Hematopoietic multipotent progenitor cell treated with erythropoietin and hydrocortisone succinate and interleukin-3 and kit ligand, for 17 days (in vitro differentiated cells): ENCODE measurements around the gene LY6G6F.
"Not testable (repeated sequence)": the region's sequence is repeated elsewhere in the genome, so short reads cannot be mapped to it uniquely, and the experiment has no call there.

ENCODE experiments used
- DNase-seq: peaks from one replicate; pipeline ENCODE4 v3.0.0-alpha.2; 2015; ENCODE audit warnings: low spot score

The LY6G6F gene

DNA sequence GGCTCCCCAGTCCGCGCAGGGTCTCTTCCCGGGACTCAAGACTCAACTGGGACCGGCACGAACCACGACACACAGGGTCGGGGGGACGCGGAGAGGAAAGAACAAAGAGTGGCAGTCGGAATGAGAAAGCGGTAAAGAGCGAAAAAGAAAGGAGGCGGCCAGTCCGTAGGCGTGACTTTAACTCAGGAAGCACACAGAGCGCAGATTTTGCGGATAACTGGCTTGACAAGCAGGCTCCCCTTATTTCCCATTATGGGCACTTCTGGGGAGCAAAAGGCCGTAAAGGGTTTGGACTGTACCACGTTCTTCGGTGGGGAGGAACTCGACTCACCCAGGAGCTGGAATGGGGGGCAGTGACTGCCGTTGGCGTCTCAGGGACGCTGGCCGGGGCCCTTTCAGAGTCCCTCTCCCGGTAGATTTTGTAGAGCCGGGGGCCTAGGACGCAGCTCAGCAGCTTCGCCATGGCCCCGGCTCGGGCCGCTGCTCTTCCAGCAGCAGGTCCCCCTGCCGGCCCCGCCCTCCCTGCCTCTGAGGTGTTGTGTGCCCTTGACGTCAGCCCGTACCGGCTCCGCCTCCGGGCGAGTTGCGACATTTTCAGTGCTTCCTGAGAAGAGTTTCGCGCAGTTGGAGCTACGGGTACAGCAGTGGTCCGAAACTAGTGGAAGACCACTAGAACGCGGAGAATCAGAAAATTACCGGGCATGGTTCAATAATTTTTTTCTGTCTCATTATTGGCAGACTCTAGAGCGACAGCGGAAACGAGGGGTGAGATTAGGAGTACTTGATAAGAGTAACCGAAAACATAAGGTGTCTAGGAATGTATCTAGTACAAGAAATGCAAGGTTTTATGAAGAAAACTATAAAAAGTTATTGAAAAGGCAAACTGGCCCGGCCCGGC, 3.6 kb upstream of the LY6G6F start, which contains the start of gene ABHD16A:
ABHD16A (minus strand) TSS at position 506 of the 898 bp plus-strand sequence; CDS start at position 463, 43 bp downstream.
- peak; percentile 96 for DNase-seq

- no peak for DNase-seq
These were observed 735 bp upstream of the LY6G6F start for GRCh38 chr6:31705931-31706330.

DNA sequence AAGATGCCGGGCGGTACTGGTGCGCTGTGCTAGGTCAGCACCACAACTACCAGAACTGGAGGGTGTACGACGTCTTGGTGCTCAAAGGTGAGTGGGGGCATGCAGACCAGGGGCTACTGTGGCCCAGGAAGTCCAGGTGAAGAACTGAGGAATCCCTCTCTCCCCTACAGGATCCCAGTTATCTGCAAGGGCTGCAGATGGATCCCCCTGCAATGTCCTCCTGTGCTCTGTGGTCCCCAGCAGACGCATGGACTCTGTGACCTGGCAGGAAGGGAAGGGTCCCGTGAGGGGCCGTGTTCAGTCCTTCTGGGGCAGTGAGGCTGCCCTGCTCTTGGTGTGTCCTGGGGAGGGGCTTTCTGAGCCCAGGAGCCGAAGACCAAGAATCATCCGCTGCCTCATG, 1.0 kb downstream of the LY6G6F start:
- DNase-seq, result no peak

GRCh38 chr6:31708224-31708623, 1.6 kb downstream of the LY6G6F start:
- no peak for DNase-seq

DNA sequence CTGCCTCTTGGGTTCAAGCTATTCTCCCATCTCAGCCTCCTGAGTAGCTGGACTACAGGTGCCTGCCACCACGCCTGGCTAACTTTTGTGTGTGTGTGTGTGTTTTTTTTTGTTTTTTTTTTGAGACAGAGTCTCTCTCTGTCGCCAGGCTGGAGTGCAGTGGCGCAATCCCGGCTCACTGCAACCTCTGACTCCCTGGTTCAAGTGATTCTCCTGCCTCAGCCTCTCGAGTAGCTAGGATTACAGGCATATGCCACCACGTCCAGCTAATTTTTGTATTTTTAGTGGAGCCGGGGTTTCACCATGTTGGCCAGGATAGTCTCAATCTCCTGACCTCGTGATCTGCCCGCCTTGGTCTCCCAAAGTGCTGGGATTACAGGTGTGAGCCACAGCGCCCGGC, 2.5 kb downstream of the LY6G6F start:
- not testable (repeated sequence) for DNase-seq

DNA sequence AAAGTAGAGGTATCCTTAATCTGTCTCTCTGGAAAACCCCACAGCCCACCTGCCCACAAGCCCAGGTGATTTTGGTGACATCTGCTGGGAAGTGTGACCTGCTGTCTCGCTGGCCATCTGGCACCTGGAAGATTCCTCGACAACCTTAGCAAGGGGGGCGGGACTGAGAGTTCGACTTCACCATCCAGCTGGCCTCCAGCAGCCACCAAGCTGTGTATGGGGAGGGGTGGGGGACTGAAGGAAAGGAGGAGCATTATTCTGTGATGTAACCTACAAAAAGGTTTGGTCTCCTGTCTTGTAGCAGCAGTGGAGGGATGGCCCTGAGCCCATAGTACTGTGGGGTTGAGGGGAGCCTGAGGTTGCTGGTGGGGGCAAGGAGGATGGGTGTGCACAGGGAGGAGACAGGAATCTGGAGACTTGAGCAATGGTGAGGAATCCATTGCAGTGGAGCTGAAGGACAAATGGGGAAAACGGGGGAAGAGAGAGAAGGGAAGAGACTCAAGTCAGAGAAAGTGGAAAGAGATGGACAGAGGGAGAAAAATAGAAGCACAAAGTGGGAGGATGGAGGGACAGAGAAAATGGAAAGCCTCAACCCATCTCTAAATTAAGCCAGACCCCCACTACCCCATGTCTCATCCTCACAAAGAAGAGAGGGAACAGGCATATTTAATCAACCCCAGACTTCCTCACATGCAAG, 4.0 kb downstream of the LY6G6F start:
- DNase-seq, result no peak

- peak; percentile 59 for DNase-seq
These were observed 4.6 kb downstream of the LY6G6F start for GRCh38 chr6:31711233-31711632.

GRCh38 chr6:31712296-31712695, 5.6 kb downstream of the LY6G6F start:
- no peak for DNase-seq

DNA sequence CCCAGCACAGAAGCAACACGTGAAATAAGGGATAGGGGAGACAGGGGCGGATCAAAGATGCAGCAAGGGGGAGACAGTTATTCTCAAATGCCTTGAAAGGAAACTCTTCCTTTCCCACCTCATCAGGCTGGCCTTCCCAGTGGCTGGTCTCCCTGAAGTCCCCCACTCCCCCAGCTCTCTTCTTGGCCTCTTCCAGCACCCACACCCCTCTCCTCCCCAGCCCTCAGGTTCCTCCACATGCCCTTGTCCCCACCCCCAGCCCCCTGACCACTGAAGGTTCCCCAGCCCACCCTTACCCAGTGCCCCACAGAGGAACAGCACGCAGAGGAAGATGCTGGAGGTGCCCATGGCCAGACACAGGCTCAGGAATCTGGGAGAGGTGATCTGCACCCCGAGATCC, 6.8 kb downstream of the LY6G6F start:
- no peak for DNase-seq

GRCh38 chr6:31713991-31714684, 7.5 kb downstream of the LY6G6F start:
- DNase-seq, result no peak

DNA sequence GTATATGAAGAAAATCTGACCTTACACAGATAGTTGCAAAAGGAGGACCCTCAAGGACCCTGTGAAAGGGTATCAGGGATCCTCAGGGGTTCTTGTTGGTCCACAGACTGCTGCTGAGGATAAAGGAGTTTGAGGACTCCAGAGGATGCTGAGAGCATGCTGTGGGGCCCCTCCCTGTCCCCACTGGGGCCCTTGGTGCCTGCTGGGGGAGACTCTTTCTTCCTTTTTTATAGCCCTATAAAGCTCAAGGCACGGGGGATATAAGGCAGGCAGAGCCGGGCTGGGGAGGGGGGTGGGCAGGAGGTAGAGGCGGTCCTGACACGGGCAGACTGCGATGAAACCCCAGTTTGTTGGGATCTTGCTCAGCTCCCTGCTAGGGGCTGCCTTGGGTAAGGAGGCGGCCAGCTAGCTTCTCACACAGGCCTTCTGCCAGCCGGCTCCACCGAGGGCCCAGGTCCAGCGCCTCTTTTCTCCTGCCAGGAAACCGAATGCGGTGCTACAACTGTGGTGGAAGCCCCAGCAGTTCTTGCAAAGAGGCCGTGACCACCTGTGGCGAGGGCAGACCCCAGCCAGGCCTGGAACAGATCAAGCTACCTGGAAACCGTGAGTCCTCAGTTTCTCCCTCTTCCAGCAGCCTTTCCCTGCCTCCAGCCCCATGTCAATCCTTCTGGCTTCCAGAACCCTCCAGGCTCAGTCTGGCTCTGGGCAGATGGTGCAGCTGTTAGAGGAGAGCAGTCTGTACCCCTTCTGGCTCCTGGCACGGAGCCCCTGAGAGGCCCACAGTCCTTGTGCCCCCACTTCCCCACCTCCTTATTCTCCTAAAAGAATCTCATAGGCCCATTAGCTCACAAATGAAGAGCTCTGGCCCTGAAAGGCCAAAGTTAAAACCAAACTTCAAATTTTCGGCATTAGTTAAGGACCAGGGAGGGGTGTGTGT, 8.6 kb downstream of the LY6G6F start, which contains the start of gene LY6G6D:
LY6G6D (plus strand) TSS at position 327 of the 937 bp plus-strand sequence; CDS start at position 335, 8 bp downstream.
- no peak for DNase-seq

GRCh38 chr6:31717499-31718222, 11.0 kb downstream of the LY6G6F start:
- DNase-seq, result no peak

- DNase-seq, result no peak
These were observed 11.6 kb downstream of the LY6G6F start for GRCh38 chr6:31718265-31718664.

DNA sequence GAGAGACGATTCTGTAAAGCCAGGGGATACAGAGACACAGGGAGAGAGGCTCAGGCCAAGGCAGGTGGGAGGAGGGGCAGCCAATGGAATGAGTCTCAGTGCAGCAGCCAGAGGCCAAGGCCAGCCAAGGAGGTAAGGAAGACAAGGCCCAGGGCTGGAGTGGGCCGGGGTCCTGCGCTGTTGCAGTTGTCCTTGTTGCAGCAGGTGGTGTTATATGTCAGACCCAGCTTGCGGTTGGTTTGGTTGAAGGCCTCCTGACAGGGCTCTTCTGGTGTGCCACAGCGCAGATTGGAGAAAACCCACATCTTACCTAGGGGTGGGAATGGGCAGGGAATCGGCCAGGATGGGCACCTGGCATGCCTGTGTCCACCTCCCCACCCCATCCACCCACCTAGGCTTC, 12.3 kb downstream of the LY6G6F start:
- no peak for DNase-seq

- DNase-seq, result no peak
These were observed 13.6 kb downstream of the LY6G6F start for GRCh38 chr6:31720196-31720770.

DNA sequence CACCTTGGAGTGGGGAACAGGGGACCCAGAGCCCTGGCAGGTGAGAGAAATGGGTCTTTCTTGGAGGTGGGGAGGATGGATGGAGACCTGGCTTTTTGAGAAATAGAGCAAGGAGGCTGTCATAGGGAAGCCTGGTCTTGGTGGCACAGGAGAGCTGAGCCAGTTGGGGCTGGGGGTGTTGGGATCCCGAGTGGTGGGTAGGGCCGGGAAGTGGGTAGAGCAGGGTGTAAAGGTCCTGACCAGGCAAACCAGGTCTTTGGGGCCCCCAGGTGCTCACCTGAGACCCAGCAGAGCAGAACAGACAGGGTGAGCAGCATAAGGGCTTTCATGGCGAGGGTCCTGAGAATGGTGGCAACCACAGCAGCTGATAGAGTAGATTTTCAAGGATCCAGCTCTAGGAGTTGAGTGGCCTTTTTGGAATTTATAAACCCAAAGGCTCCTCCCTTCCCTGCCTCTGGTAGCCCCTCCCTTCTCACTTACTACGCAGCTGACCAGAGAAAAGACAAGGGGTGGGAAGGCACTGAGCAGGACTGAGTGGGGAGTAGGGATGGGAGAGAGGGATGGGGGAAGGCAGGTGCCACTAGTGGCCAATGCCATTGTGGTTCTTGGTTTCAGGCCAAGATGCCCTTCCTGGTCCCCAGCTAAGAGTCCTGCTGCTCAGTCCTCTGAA, 14.8 kb downstream of the LY6G6F start, which contains the start of gene LY6G6C:
LY6G6C (minus strand) TSS at position 396 of the 670 bp plus-strand sequence; CDS start at position 329, 67 bp downstream.
- no peak for DNase-seq

- no peak for DNase-seq
These were observed 15.5 kb downstream of the LY6G6F start for GRCh38 chr6:31722173-31722572.

DNA sequence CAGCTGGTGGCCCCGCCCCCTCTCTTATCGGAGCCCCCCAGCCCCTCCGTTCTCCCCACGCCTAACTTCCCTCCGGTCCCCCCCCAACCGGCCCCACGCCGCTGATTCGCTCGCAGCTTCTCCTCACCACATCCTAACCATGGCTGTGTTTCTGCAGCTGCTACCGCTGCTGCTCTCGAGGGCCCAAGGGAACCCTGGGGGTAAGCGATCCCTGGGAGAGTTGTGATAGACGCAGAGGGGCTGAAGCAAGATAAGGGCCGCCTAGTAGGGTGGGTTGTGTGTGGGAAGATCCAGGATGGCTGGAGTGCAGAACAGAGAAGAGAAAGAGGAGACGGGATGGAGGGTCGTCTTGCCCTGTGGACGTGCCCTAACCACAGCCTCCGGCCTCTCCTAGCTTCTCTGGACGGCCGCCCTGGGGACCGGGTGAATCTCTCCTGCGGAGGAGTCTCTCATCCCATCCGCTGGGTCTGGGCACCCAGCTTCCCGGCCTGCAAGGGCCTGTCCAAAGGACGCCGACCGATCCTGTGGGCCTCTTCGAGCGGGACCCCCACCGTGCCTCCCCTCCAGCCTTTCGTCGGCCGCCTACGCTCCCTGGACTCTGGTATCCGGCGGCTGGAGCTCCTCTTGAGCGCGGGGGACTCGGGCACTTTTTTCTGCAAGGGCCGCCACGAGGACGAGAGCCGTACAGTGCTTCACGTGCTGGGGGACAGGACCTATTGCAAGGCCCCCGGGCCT, 16.7 kb downstream of the LY6G6F start, which contains the start of gene MPIG6B:
MPIG6B (plus strand) TSS at position 129 of the 735 bp plus-strand sequence; CDS start at position 140, 11 bp downstream.
- no peak for DNase-seq
